GM21786 (cell line): ENCODE measurements around the gene MAPKAP1.

Experiments
- ATAC-seq: cut with Tn5 transposase; IDR thresholded peaks from one replicate; pipeline ENCODE4 v1.9.1; 2021; ENCODE audit not compliant: unreplicated experiment

MAPKAP1 gene

DNA sequence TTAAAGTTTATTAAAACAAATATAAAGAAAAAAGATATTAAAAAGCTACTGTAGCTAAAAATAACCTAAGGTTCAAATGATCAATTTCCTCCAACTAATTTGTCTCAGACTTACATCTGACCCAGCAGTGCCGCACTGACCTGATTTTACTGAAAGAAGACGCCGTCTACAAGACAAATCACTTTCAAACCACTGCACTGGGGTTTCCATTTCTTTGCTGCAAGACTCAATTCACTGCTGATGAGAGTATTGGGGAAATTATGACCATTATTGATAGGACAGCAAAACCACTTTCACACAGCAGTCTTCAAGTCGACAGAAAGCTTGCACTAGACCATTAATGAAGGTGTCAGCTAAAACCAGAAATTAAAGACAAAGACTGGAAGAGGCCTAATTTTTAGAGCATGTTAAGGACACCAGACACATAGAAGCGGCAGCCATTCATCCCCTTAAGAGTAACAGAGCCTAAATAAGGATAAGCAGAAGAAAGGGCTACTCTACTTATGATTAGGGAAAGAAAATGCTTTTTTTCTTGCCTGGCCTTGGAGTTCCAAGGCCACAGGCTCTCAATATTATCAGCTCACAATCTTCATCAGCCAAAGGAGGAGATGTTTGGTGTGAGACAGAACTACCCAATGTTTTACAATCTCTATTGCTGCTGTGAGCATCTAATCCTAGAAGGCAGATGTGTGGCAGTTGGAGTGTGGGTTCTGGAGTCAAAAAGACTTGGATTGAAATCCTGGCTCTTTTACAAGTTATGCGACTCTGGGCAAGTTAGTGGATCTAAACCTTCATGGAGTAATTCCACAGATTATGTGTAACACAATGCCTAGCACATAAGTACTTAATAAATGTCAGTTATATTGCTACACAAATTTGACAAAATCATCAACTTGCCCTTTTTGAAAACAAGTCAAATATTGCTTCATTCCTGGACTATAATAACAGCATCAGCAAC lies 190.7 kb downstream of the MAPKAP1 start:
- ATAC-seq: no peak

DNA sequence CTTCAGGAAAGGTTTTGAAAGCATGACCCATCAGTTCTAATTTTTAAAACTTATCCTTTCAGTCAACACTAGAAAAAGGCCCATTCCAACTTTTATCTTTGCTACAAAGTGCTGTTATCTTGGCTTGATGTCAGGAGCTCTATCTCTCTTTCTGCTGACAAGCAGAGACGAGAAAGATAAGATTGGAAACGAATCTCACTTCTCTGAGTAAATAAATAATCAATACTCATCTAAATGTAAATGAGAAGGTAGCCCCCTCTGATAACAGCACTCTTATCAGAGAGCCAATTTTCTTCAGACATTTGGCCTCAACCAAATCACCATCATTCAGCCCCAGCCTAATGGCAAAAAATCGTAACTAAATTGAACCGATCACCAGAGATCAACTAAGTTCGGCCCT lies 191.7 kb downstream of the MAPKAP1 start:
- no peak for ATAC-seq

DNA sequence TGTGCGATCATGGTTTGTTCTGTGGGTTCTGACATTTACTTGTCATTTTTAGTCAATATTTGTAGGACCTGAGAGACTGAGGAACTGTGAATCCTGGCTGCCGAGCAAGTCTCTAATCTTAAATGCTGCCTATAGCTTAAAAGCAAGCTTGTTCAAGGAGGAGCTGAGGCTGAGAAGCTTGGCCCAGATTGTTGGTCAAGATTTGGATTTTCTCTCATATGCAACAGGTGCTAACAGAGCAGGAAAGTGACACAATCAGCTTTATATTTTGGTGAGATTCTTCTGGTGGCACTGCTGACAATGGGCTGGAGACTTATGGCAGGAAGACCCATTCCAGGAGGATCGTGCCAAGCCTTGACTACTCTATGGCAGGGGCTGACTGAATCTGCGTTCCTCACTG lies 192.5 kb downstream of the MAPKAP1 start:
- no peak for ATAC-seq

DNA sequence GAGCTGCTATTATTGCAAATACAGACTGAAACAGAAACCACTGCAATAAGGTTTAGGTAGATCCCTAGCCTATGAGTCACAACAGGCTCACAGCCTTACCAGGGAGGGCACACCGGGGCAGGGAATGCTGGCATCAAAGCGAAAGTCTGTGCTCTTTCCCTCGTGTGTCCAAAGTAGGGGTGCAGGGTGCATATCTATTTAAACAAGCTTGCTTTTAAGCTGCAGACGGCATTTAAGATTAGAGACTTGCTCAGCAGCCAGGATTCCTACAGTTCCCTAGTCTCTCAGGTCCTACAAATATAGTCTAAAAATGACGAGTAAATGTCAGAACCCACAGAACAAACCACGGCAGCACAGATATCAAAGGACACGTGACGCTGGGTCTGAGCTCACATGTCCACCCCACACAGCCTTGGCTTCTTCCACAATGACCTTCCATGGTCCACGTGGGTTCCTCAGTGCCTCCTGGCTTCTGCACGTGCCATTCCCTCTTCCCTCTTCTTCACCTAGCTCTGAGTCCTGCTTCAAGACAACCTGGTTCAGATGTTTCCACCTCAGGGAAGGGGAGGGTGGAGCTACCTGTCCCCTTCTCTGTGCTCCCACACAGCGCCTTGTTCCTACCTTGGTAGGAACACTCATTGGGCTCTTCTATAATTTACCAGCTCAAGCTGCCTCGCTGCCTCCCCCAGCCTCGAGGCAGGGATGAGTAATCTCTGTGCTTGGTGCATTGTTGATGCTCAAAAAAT lies 193.2 kb downstream of the MAPKAP1 start:
- peak; percentile 98 for ATAC-seq

DNA sequence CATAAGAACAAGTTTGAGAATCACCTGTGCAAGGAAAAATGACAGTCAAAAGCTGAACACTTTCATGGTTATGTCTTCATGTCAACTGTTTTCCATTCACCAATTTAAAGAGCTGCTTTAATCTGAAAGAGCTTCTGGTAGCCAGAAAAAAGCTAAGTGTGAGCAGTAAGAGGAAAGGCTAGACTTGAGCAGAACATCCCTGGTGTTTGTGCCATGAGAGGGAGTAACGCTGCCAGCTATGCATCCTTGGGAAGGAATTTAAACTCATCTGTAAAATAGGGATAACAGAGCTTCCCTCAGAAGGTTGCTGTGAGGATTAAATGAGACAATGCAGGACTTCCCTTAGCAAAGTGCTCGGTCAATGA lies 193.7 kb downstream of the MAPKAP1 start:
- no peak for ATAC-seq

DNA sequence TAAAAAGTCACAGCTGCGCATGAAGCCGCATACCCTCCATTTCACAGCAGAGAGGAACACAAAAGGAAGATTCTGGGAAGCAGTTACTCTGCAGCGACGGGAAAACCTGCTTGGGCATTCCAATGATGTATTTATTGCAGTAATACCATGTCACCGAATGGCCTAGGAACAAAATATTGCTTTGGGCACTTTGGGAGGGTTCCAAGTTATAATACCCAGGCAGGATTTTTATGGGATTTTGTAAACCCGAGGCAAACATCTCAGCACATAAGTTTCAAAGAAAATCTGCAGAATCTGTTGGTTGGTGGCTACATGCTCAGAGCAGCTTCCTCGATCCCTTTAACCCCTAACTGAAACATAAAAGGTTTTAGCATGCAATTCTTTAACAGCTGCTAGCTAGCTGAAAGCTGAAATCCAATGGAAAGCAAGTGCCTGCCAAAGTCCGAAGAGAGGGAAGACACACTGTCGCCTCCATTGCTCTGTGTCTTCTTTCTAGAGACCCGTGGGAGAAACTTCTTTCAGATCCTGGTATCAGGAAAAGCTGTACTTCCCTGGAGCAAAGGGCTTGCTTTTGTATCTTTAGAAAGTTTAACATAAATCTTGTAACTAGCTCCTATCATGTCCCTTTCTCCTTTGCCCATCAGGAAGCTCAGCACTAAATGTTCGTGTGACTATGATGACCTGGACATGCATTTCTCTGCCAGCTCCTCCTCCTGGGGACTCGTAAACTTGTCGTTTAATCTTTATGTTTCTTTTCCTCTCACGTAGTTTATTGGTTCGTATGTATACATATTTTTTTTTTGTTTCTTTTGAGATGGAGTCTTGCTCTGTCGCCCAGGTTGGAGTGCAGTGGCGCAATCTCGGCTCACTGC lies 195.0 kb downstream of the MAPKAP1 start:
- ATAC-seq: no peak

DNA sequence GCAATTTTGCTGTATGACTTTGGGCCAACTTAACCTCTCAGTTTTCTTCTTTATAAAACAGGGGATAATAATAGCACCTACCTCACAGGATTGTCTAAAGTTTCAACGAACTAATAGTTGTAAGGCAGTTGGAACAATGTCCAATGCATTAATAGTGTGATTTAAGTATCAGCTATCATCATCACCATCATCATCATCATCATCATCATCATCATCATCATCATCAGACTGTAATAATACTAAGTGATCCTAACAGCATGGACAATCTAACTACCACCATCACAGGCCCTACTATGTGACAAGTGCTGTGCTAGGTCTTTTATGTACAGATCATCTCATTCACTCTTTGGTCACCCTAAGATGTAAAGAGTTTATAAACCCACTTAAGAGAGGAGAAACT lies 196.0 kb downstream of the MAPKAP1 start:
- no peak for ATAC-seq

DNA sequence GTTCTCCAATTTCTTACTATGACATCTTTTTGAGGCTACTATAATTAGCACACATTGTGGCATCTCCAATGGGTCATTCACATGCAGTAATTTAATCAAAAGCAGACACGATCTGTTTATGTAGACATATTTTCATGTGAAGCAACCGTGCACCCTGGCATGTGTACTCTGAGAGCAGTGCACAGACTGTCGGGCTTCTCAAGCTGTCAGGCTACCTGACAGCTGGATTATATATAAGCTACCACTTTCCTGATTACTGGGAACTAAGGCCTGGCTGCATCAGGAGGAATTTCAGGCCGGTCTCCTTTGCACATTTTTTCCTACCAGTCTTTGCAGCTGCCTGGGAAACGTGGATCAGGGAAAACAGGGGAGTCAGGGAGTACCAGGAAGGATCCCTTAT lies 197.5 kb downstream of the MAPKAP1 start:
- no peak for ATAC-seq

DNA sequence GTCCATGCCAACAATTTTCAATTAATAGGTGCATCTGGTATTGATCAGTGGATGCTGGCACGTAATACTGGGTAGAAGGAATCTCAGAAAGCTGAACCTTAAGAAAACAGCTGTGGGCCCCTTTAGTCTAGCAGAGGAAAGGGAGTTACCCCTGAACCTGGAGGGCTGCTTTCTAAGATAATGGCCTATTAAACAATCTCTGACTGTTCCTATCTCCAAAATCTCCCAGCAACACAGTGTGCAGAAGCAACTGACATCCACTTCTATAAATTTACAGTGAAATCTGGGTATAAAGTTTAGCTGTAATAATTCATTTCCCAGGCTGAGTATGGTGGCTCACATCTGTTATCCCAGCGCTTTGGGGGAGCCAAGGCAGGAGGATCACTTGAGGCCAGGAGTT lies 198.8 kb downstream of the MAPKAP1 start:
- no peak for ATAC-seq

DNA sequence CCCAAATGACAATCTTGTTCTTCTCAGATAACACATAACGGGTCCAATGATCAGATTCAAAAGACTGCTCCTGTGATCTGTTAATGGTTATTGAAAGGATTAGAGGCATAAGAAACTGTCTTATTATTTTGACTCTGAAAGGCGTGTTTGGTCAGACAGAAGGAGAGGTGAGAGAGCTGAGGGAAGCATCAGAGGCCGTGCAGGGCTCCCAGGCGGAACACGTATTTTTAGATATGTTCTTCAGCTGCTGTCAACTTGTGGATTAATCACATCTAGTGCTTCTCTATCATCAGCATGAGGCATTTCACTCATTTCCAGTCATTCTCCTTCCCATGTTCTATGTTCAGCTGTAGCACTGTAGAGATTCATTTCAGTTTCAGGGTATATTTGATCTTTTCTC lies 199.8 kb downstream of the MAPKAP1 start:
- no peak for ATAC-seq

DNA sequence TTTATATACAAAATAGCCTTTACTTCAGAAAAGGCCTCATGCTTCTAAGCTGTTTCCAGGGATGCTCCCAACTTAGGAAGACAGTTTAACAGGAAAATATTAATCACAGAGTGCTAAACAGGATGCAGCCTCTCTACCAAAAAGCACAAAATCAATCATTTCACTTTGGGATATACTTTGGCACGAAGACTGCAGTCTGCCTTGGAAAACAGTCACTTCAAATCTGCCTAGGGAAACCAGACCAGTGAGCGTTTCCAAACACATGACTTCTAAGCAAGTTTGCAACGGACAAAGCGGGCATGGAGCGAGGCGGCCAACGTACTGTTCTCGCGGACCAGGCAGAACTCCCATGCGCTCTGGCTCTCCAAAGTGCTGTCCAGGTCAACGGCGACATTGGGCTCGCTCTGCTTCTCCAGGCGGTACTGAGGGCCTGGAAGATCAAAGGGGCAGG lies 201.0 kb downstream of the MAPKAP1 start:
- no peak for ATAC-seq

DNA sequence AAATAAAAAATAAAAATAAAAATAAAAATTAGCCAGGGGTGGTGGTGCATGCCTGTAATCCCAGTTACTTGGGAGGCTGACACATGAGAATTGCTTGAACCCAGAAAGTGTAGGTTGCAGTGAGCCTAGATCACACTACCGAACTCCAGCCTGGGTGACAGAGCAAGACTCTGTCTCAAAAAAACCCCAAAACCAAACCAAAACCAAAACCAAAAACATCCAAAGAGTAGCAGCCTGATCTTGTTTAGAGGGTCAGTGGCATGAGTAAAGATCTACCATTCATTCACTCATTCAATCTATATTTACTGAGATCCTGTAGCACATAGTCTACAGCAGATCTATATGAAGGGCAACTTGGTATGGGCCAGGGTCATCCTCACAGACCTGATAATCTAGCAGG lies 202.4 kb downstream of the MAPKAP1 start:
- no peak for ATAC-seq

DNA sequence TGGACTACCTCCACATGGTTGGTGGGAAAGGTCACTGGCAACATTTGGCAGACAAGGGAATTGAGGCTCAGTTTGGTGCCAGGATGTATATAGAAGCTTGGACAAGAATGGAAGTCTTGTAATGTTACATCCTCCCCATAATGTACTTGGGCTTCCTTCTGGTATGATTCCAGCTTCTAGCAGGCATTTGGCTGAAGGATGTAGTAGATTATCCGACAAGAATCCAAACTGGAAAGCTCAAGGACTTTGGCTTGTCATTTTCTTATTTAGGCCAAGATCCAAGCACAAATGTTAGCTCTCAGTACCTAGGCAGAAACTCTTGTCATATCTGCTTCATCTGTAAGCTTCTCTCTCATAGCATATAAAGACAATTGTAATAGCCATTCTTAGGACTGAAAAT lies 209.1 kb downstream of the MAPKAP1 start:
- no peak for ATAC-seq

DNA sequence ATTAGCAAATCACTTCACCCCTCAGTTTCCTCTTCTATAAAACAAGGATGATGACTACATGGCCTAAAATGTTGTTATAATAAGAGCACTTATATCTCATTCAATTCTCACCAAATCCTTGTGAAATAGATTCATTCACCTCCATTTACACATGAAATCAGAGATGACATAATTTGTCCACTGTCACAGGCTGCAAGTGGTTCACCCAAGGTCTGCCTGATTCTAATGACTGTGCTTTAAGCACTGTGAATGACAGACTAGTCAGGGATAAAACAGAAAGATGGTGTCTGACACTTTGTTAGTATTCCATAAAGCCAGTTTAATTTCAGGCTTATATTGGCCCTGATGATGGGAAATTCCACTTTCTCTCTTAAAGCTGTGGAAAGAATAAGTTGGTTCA lies 209.5 kb downstream of the MAPKAP1 start:
- no peak for ATAC-seq

DNA sequence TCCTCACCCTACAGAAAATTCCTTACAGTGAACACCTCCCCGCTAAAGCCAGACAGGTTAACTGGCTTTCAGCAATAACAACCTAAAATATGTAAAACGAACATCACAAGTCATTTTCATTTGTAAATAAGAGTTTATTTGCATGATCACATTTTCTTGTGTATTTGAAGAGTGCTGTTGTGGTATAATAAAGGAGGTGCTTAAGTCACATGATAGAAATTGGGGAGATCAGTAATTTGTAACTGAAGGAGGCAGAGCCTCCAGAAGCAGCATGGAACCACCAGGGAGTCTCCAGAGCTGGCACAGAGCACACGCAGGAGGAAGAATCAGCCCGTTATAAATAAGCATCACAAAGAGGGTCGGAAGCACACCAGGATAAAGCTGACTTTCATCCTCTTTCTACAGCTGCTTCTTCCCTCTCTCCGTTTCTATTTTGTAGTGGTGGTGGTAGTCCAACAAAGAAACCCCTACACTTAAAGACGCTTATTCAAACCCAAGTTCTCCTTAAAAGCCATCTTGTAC lies 210.6 kb downstream of the MAPKAP1 start:
- no peak for ATAC-seq

DNA sequence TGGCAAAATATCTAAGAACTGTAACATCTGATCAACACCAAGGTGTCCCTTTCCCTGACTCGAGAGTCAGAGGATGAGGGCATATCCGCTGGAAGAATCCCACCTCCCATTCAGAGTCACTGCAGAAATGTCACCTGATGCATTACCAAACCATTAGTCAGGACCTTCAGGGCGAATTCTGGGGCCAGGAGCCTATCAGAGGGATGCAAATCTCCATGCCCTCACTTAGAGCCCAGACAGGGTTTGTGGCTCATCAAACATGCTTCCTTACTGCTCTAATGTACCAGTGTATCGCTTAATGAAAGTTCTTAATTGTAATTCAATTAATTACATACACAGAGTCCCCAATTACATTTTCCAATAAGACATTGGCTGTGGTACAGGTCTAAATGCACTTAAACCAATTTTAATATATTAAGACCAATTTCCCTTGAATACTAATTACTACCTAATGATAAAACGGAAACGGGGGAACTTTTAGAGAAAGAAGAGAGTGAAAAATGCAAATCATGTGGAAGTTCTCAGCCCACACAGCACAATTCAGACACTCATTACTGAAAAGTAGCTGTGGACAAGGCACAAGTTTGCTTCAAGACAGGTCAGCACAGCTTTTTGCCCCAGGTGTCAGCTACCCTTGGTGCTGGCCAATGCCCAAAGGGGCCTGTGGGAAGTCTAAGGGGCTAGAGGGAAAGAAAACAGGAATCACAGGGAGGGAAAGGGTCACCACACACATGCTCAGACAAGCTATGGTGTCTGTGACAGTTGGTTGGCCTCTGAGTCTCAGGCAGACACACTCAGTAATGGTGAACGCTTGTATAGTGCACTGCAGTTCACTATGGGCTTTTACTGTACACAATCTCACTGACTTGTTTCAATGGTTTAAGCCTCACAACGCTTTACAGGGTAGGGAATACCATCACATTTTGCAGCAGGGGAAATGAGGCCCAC lies 211.6 kb downstream of the MAPKAP1 start:
- no peak for ATAC-seq

DNA sequence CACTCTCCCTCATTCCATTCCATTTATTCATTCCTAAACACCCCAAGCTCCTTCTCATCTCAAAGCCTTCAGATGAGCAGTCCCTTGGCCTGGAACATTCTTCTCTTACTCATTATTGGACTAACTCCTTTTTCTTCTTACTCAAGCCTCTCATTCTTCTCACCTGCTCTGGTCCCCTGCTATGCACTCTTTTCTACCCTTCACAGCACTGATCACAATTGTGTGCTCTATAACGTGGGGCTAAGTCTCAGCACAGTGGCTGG lies 212.4 kb downstream of the MAPKAP1 start:
- no peak for ATAC-seq

DNA sequence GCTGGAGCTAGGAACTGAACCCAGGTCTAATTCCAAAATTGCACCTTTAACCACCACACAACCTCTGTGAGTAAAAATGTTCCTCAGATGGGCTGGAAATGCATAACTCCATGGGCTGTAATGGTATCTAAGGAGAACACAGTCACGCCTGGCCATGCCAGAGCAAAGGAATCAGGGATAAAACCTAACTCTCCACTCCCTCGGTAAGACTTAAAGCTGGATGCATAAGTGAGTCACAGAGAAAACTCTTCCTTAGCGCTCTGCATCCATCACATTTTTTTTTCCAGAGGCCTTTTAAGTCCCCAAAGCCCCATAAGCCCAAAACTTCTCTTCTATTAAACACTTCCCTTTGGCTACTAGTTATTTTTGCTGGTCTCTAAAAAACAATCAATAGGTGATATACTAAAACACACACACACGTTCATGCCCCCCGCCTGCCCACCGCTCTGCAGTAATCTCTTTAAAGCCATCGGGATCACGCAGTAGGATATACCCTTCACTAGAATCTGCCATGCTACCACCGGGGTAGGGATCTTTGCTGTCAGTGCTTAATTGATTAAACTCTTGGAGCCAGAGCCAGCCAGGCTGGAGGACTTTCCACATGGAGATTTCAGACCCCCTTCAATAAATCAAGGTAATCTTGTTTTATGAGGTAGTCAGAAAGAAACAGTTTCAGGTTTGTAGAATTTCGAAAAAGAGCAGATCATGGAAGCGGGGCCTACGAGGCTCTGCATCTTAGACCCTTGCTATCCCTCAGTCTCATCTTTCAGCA lies 212.9 kb downstream of the MAPKAP1 start:
- ATAC-seq: no peak

DNA sequence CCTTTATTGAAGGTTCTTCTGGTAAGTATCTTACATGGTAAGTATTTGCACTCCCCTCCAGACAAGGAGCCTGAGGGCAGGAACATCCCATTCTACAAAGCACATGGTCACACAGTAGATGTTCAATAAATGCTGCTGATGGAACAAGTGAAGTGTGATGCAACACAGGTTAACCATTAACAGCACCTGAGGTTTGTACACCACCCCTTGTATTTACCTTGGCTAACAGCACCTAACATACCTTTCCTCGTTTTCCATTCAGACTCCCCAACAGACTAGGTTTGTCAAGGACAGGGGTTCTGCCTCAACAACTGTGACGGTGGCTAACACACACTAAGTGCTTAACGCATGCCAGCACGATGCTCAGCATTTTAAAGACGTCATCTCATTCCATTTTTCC lies 213.6 kb downstream of the MAPKAP1 start:
- ATAC-seq: no peak
